GM21786 (cell line): ENCODE measurements around the gene EDEM2.
"Not testable (repeated sequence)": the region's sequence is repeated elsewhere in the genome, so short reads cannot be mapped to it uniquely, and the experiment has no call there.

Experiments
- ATAC-seq: cut with Tn5 transposase; IDR thresholded peaks from one replicate; pipeline ENCODE4 v1.9.1; 2021; ENCODE audit not compliant: unreplicated experiment

EDEM2 gene

DNA sequence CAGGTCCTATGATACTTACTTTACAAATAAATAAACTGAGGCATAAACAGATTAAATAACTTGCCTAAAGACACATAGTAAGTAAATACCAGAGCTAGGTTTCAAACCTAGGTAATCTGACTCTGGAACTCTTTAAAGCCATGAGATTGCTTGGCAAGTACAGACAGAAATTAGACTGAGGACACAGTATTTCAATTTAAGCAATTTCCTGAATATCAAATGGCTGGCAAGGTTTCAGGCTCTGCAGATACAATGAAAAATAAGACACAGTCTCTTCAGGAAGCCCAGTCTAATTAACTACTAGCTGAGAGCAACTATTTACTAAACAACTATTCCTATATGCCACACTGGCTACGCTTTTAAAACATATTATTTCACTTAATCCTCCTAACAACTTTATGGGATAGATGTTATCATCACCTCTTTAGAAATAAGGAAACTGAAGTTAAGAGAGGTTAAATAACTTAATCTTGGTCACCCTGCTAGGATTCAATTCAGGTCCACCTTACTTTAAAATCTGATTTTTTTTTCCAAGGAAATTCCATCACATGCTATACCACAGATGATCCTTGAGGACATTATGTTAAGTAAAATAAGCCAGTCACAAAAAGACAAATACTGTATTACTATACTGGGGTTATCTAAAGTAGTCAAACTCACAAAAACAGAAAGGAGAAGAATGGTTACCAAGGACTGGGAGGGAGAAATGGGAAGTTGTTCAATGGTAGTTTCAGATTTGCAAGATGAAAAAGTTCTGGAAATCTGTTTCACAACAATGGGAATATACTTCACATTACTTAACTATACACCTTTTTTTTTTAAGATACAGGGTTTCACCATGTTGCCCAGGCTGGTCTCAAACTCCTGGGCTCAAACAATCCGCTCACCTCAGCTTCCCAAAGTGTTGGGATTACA lies 58.6 kb downstream of the EDEM2 start:
- ATAC-seq: no peak

DNA sequence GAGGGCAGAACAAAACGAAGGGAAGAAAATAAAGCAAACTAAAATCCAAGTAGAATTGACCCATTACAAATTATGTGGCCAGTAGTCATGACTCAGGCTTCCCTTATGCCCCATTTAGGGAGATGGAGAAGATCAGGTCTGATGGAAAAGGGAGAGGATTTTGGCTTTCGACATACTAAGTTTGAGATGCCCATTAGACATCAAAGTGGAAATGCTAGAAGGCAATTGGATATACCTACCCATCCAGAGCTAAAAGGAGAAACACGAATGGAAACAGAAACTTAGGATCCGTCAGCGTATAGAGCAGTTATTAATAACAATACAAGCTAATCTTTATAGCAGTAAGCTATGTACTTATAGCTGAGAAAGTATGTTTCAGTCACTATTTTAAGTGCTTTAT lies 59.3 kb downstream of the EDEM2 start:
- no peak for ATAC-seq

- no peak for ATAC-seq
Observed at GRCh38 chr20:35087355-35087754, 59.8 kb downstream of the EDEM2 start.

DNA sequence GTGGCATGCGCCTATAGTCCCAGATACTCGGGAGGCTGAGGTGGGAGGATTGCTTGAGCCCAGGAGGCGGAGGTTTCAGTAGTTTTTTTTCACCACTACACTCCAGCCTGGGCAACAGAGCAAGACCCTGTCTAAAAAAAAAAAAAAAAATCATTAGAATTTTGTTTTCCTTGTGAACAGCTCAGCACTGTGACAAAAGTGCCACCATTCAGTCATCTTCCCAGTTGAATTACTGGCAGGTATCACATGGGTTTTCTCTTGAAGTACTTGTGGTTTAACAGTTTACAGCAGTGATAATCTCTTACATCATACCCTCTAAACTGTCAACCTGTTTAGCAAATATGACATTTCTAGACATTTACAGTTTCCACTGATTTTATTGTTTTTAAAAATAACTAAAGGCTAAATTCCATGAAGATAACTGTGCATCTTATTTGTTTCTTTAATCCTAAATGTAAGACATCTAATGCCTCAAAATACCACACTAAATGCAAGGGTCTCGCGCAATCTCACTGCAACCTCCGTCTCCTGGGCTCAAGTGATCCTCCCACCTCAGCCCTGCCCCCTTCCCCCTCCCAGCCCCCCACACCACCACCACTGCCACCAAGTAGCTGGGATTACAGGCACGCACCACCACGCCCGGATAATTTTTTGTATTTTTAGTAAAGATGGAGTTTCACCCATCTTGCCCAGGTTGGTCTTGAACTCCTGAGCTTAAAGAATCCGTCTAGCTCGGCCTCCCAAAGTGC lies 61.5 kb downstream of the EDEM2 start:
- no peak for ATAC-seq

GRCh38 chr20:35084998-35085397 lies 62.1 kb downstream of the EDEM2 start:
- ATAC-seq: no peak

- not testable (repeated sequence) for ATAC-seq
Observed at GRCh38 chr20:35080348-35080642, 66.8 kb downstream of the EDEM2 start.

- ATAC-seq: no peak
Observed at GRCh38 chr20:35079472-35080347, 67.4 kb downstream of the EDEM2 start.

DNA sequence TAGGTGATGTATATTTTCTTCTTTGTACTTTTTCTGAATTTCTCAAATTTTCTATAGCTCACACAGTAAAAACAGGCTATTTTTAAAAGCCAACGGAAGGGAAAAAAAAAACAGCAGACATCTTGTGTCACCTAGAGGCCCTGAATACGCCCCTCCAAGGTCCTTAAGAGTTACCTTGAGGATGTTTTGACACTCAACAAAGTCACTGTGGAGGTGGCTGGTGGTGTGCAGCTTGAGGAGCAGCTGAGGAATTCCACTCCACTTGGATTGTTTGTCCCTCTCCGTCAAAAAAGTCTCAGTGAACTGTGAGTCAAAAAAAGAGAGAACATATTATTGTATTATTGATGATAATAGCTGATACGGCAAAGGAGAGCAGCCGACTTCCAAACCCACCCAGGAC lies 69.3 kb downstream of the EDEM2 start:
- ATAC-seq: no peak

- no peak for ATAC-seq
Observed at GRCh38 chr20:35077341-35077740, 69.8 kb downstream of the EDEM2 start.

- ATAC-seq: not testable (repeated sequence)
Observed at GRCh38 chr20:35071436-35072153, 75.5 kb downstream of the EDEM2 start.

GRCh38 chr20:35066194-35066593 lies 80.9 kb downstream of the EDEM2 start:
- ATAC-seq: no peak
